HFF-Myc (cell line): ENCODE results near the gene IKZF2.

Experiments
- DNase-seq: peaks from one replicate; pipeline ENCODE4 v3.0.0-alpha.2; 2011; ENCODE audit warnings: low read depth; ENCODE audit errors: extremely low read depth
- H3K4me3 ChIP-seq: replicated peaks from 2 replicates; pipeline ENCODE4 v1.5.1; 2011; ENCODE audit warnings: low read depth, mild to moderate bottlenecking, control low read depth, low read length
- CTCF ChIP-seq: IDR thresholded peaks from 2 replicates; pipeline ENCODE4 v1.5.1; 2012; ENCODE audit warnings: mild to moderate bottlenecking, low read depth, low read length, control low read depth; ENCODE audit errors: missing control alignments

IKZF2 gene

GRCh38 chr2:213091765-213092164, 59.6 kb downstream of the IKZF2 start:
- DNase-seq = no peak
- H3K4me3 ChIP-seq = no peak overlapping the region
- no peak for TF ChIP-seq CTCF

GRCh38 chr2:213090772-213091171, 60.6 kb downstream of the IKZF2 start:
- TF ChIP-seq CTCF = no peak
- H3K4me3 ChIP-seq = no peak overlapping the region
- DNase-seq = no peak

GRCh38 chr2:213089438-213089837, 62.0 kb downstream of the IKZF2 start:
- DNase-seq = no peak
- no peak overlapping the region for H3K4me3 ChIP-seq
- no peak for TF ChIP-seq CTCF

- no peak for DNase-seq
- no peak for TF ChIP-seq CTCF
- no peak overlapping the region for H3K4me3 ChIP-seq
Observed at GRCh38 chr2:213087040-213087439, 64.4 kb downstream of the IKZF2 start.

GRCh38 chr2:213086571-213086970, 64.8 kb downstream of the IKZF2 start:
- DNase-seq = no peak
- H3K4me3 ChIP-seq = no peak overlapping the region
- TF ChIP-seq CTCF = no peak

- no peak for DNase-seq
- TF ChIP-seq CTCF = no peak
- no peak overlapping the region for H3K4me3 ChIP-seq
Observed at GRCh38 chr2:213086050-213086449, 65.4 kb downstream of the IKZF2 start.

- no peak for DNase-seq
- no peak for TF ChIP-seq CTCF
- no peak overlapping the region for H3K4me3 ChIP-seq
Observed at GRCh38 chr2:213085538-213085937, 65.9 kb downstream of the IKZF2 start.
